Fibroblast of gingiva (primary cell): ENCODE data around the gene ZFP69.

Experiments
- DNase-seq: peaks from one replicate; pipeline ENCODE4 v3.0.0-alpha.2; 2011; ENCODE audit warnings: low read depth

ZFP69 gene

GRCh38 chr1:40508375-40509341 lies 31.6 kb downstream of the ZFP69 start, which contains the start of gene EXO5:
Gene EXO5 (plus strand): TSS chr1:40508767. CDS start chr1:40514545, 5,778 bp downstream.
- peak; percentile 70 for DNase-seq

- no peak for DNase-seq
These were observed 42.4 kb downstream of the ZFP69 start for GRCh38 chr1:40519517-40519916.

GRCh38 chr1:40530735-40531380 lies 53.8 kb downstream of the ZFP69 start:
- peak; percentile 14 for DNase-seq

- peak; percentile 89 for DNase-seq
These were observed 54.4 kb downstream of the ZFP69 start, which contains the start of gene ZNF684 for GRCh38 chr1:40531381-40532061. Gene ZNF684 (plus strand): TSS chr1:40531637. CDS start chr1:40533167, 1,530 bp downstream.

- DNase-seq = no peak
These were observed 54.9 kb downstream of the ZFP69 start for GRCh38 chr1:40532062-40532389.

DNA sequence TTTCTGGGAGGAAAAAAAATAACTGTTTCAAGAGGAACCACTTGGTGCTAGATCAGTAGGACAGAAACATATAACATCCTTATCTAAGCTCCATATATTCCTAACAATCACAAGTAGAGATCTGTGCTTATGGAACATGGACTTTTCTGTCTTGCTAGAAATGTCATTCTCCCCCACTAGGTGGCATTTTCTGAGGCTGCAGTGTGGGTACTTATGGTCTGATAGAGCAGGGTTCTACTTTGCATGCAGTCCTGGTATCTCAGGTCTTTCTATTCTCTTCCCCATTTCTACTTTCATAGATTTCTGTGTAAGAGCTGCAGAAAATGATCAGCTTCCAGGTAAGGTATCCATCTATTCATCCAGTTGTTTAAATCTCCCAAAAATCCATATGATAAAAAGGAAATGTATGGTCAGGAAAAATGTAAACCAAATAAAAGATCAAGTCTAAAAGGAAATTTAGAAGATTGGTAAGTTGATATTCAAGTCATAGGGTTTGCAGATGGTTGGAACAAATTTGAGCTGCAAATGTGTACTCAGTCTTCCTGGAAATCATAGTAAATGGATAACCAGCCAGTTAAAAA lies 55.8 kb downstream of the ZFP69 start:
- DNase-seq = peak; percentile 38

- no peak for DNase-seq
These were observed 57.5 kb downstream of the ZFP69 start for GRCh38 chr1:40534589-40534988.

- no peak for DNase-seq
These were observed 58.6 kb downstream of the ZFP69 start for GRCh38 chr1:40535732-40536131.

DNA sequence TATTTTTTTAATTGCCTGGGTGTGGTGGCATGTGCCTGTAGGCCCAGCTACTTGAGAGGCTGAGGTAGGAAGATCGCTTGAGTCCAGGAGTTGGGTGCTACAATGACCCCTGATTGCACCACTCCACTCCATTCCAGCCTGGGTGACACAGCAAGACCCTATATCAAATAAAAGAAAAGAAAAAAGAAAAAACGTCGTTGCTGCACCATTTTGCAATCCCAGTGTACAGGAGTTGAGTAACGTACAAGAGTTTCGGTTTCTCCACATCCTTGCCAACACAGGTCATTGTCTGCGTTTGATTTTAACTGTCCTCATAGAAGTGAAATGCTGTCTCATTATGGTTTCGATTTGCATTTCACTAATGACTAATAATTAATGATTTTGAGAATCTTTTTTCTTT lies 62.2 kb downstream of the ZFP69 start:
- DNase-seq = no peak
